Stomach (tissue), 9 donors: ENCODE results near the gene SPAG9. TPM values are rescaled to one million over a fixed set of nuclear protein-coding genes. Genes with fewer than 3 reads are reported as not detected.

Experiments used
- DNase-seq, 2 donors: peaks; one replicate each; pipeline versions ENCODE4 v3.0.0 to v3.0.0-alpha.2; 2013 to 2019
- H3K27ac ChIP-seq, 5 donors: fragments of 200-600 bp in 4 of 5; sonication (generic) in 4 of 5; one replicate each; pipeline ENCODE4 v1.5.1; 2013 to 2019; ENCODE audit warnings: mild to moderate bottlenecking in 1 of 5, moderate library complexity in 1 of 5
- H3K27me3 ChIP-seq, 3 donors: fragments of 200-600 bp; sonication (generic); one replicate each; pipeline ENCODE4 v1.5.1; 2017 to 2019; ENCODE audit warnings: mixed run types in 1 of 3
- H3K36me3 ChIP-seq, 4 donors: fragments of 200-600 bp; sonication (generic); 1 replicate in 3 of 4; 2 replicates in 1 of 4; pipeline ENCODE4 v1.5.1; 2016 to 2019
- H3K4me1 ChIP-seq, 4 donors: fragments of 200-600 bp; sonication (generic); one replicate each; pipeline ENCODE4 v1.5.1; 2016 to 2019
- H3K4me3 ChIP-seq, 4 donors: fragments of 200-600 bp; sonication (generic) in 3 of 4; one replicate each; pipeline ENCODE4 v1.5.1; 2016 to 2019; ENCODE audit warnings: mild to moderate bottlenecking in 1 of 4
- H3K9me3 ChIP-seq, 4 donors: fragments of 200-600 bp; sonication (generic); one replicate each; pipeline ENCODE4 v1.5.1; 2016 to 2019
- EP300 ChIP-seq: sonication (generic); formaldehyde crosslinking; IDR thresholded peaks from one replicate; pipeline ENCODE4 v1.6.1; 2017; ENCODE audit warnings: antibody characterized with exemption
- POLR2A ChIP-seq, 4 donors: fragments of 450-650 bp; IDR thresholded peaks; one replicate each; pipeline ENCODE4 v1.6.1; 2016; ENCODE audit warnings: antibody characterized with exemption in 4 of 4, control low read depth in 2 of 4, mild to moderate bottlenecking in 1 of 4, moderate library complexity in 1 of 4
- POLR2AphosphoS5 ChIP-seq, 3 donors: sonication (generic); formaldehyde crosslinking; IDR thresholded peaks; one replicate each; pipeline ENCODE4 v1.6.1; 2016; ENCODE audit warnings: antibody characterized with exemption in 3 of 3
- WGBS, 5 donors: extraction: QIAGEN DNeasy Blood & Tissue Kit in 3 of 5; methylation state at CpG; one replicate each; pipeline versions ENCODE4 v1.1.5 to v1.1.7; 2013 to 2018; 5-methylcytosine and 5-hydroxymethylcytosine counted together
- intact Hi-C: fragments of 100-400 bp; cut with DNase I; formaldehyde crosslinking; loops from one replicate; pipeline ENCODE4 v1.15.1; 2023; ENCODE audit warnings: low total_unique reads
- polyA plus RNA-seq, 3 donors: library from polyadenylated mRNA; stranded (reverse); fragments of 200-250 nt; gene quantifications; one replicate each; pipeline ENCODE4 v1.2.3, GENCODE V29; 2013
- total RNA-seq, 5 donors: library from RNA; depleted of rRNA; stranded (reverse); fragments of >200 nt; gene quantifications; one replicate each; pipeline versions ENCODE4 v1.1.0 to v1.2.3, GENCODE V29; 2014 to 2016
- TF ChIP-seq, protein P1 (sequence below), 7 experiments: fragments of 450-650 bp in 4 of 7; fragments of 200-600 bp in 3 of 7; sonication (generic) in 3 of 7; IDR thresholded peaks; one replicate each; pipeline ENCODE4 v1.5.1; 2016 to 2019; ENCODE audit warnings: antibody characterized with exemption in 7 of 7, control low read depth in 2 of 7, mild to moderate bottlenecking in 1 of 7
- donor health status: healthy with polysubstance abuse.
- donor health status: Bipolar disorder and iron deficiency.
- donor health status: healthy.

SPAG9 gene
- total and polyA plus RNA-seq, 8 donors, result 10.2 to 209 (median 56.5) TPM

DNA sequence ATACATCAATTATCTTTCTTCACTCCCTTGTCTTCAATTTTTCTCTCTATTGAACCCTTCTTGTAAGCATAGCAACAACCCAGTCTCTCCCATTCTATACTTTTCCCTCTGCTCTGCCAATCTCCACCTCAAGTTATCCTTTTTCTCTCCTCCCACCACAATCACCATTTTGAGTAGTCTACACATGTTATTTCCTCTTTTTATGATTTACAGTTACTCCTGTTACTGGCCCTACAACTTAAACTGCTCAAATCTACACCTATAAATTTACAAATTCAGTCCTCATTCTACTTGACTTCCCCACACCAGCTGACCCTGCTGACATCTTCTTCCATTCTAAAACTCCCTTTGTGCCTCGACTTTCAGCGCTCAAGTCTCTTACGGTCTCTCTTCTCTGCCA, 84.6 kb downstream of the SPAG9 start:
- intact Hi-C loops, result no loop called here

DNA sequence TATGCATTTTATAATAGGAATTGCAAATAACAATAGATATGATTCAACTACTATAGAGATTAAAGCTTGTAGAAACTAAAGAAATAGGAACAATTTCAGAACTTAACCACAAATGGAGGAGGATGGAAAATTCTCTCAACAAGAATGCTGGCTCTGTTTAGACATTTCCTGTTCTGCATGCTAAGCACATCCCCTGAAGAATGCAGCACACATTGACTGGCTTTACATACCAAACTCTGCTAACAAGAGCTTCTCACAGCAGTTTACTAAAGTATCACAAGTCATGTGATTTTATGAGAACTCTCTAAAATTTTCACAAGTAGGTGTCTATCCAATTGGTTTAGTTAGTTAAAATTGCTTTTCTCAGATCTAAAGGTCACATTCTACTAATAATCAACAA, 85.2 kb downstream of the SPAG9 start:
- H3K27me3 ChIP-seq, result no peaks in the 10 kb centered on the region
- peaks cover 0 to 17% (median 8%) of the 10 kb centered on the region in 4 donors for H3K4me1 ChIP-seq
- TF ChIP-seq POLR2AphosphoS5 (IDR thresholded peaks at IDR 0.05) (no peak), EP300 (no peak), POLR2A (IDR thresholded peaks at IDR 0.05) (no peak)
- TF ChIP-seq, protein P1, sequence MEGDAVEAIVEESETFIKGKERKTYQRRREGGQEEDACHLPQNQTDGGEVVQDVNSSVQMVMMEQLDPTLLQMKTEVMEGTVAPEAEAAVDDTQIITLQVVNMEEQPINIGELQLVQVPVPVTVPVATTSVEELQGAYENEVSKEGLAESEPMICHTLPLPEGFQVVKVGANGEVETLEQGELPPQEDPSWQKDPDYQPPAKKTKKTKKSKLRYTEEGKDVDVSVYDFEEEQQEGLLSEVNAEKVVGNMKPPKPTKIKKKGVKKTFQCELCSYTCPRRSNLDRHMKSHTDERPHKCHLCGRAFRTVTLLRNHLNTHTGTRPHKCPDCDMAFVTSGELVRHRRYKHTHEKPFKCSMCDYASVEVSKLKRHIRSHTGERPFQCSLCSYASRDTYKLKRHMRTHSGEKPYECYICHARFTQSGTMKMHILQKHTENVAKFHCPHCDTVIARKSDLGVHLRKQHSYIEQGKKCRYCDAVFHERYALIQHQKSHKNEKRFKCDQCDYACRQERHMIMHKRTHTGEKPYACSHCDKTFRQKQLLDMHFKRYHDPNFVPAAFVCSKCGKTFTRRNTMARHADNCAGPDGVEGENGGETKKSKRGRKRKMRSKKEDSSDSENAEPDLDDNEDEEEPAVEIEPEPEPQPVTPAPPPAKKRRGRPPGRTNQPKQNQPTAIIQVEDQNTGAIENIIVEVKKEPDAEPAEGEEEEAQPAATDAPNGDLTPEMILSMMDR (IDR thresholded peaks at IDR 0.05), result no peak
- H3K27ac ChIP-seq, result no peak overlapping the region
- H3K9me3 ChIP-seq, result no peaks in the 10 kb centered on the region
- H3K36me3 ChIP-seq, result peaks cover 0 to 47% (median 27%) of the 10 kb centered on the region in 4 donors
- intact Hi-C loops, result no loop called here
- peak in 1 of 2 donors; percentile 67 for DNase-seq
- no peak overlapping the region for H3K4me3 ChIP-seq

More for the DNA sequence above, 84.6 kb downstream of the SPAG9 start:
- no peaks in the 10 kb centered on the region for H3K27me3 ChIP-seq
- WGBS, 5 donors, result 92 to 98% (median 96%) methylated on average over 3 of the region's 3 CpGs
- TF ChIP-seq POLR2A (IDR thresholded peaks at IDR 0.05), result no peak
- TF ChIP-seq EP300, result no peak
- TF ChIP-seq POLR2AphosphoS5 (IDR thresholded peaks at IDR 0.05), result no peak
- TF ChIP-seq, protein P1 (IDR thresholded peaks at IDR 0.05), result no peak
- H3K27ac ChIP-seq, result no peak overlapping the region
- no peaks in the 10 kb centered on the region for H3K9me3 ChIP-seq
- no peak overlapping the region for H3K4me3 ChIP-seq
- H3K36me3 ChIP-seq, result peaks cover 0 to 45% (median 29%) of the 10 kb centered on the region in 4 donors
- H3K4me1 ChIP-seq, result peaks cover 0 to 13% (median 5%) of the 10 kb centered on the region in 4 donors
- DNase-seq, result no peak

DNA sequence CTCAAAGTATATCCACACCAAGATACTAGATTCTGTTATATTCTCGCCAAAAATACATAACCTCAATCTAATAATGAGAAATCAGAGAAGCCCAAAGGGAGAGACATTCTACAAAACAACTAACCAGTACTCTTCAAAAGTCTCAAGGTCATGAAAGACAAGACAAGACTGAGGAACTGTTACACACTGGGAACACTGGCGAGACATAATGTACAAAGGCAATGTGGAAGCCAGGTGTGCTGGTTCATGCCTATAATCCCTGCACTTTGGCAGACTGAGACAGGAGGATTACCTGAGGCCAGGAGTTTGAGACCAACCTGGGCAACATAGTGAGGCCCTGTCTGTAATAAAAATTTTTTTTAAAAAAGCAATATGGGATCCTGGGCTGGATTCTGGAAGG, 85.9 kb downstream of the SPAG9 start:
- DNase-seq, result no peak
- TF ChIP-seq POLR2AphosphoS5 (IDR thresholded peaks at IDR 0.05), result no peak
- TF ChIP-seq, protein P1 (IDR thresholded peaks at IDR 0.05), result no peak
- H3K4me3 ChIP-seq, result no peak overlapping the region
- H3K36me3 ChIP-seq, result peaks cover 0 to 42% (median 23%) of the 10 kb centered on the region in 4 donors
- intact Hi-C loops, result no loop called here
- H3K27ac ChIP-seq, result no peak overlapping the region
- H3K27me3 ChIP-seq, result no peaks in the 10 kb centered on the region
- H3K4me1 ChIP-seq, result peaks cover 0 to 23% (median 11%) of the 10 kb centered on the region in 4 donors
- no peaks in the 10 kb centered on the region for H3K9me3 ChIP-seq
- 94 to 100% (median 99%) methylated on average over 2 of the region's 2 CpGs for WGBS, 5 donors

DNA sequence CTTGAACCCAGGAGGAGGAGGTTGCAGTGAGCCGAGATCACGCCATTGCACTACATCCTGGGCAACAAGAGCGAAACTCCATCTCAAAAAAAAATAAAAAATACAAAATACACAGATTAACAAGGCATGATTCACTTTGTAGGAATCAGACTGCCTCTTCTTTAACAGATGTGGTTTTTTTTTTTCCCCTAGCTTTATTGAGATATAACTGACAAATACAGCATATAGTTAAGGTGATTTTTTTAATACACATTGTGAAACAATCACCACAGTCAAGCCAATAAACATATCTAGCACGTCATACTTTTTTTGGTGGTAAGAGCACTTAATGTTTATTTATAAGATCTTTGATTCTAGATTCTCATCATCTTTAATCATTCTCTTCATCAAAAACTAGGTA, 87.8 kb downstream of the SPAG9 start:
- intact Hi-C loops, result no loop called here
- TF ChIP-seq POLR2AphosphoS5 (IDR thresholded peaks at IDR 0.05), result no peak
- TF ChIP-seq, protein P1 (IDR thresholded peaks at IDR 0.05), result no peak
- TF ChIP-seq POLR2A (IDR thresholded peaks at IDR 0.05), result no peak
- TF ChIP-seq EP300, result no peak
- no peaks in the 10 kb centered on the region for H3K27me3 ChIP-seq
- peaks cover 0 to 32% (median 15%) of the 10 kb centered on the region in 4 donors for H3K4me1 ChIP-seq
- DNase-seq, result no peak
- H3K36me3 ChIP-seq, result peaks cover 0 to 29% (median 10%) of the 10 kb centered on the region in 4 donors
- H3K9me3 ChIP-seq, result no peaks in the 10 kb centered on the region
- H3K27ac ChIP-seq, result no peak overlapping the region
- H3K4me3 ChIP-seq, result no peak overlapping the region
- 77 to 86% (median 81%) methylated on average over 4 of the region's 4 CpGs for WGBS, 5 donors
